Activated CD4-positive, alpha-beta T cell treated with anti-CD3 and anti-CD28 coated beads, Interleukin-2, amount 50 U/mL, for 48 hours (primary cell): ENCODE data around the gene HK3.
A peak's percentile ranks its signal among the peaks of the same experiment; 100 is the strongest.

Experiments
- DNase-seq, 2 experiments: peaks; one replicate each; pipeline ENCODE4 v3.0.0-alpha.2; 2020

HK3 gene

GRCh38 chr5:176847726-176848290, 51.3 kb downstream of the HK3 start:
- no peak for DNase-seq

GRCh38 chr5:176847148-176847547, 52.0 kb downstream of the HK3 start:
- DNase-seq: no peak

GRCh38 chr5:176846335-176847140, 52.6 kb downstream of the HK3 start:
- peak in 1 of 2 experiments; percentile 16 for DNase-seq

- no peak for DNase-seq
These were observed 53.8 kb downstream of the HK3 start for GRCh38 chr5:176845392-176845713.

- DNase-seq: no peak
These were observed 54.3 kb downstream of the HK3 start for GRCh38 chr5:176844706-176845391.

GRCh38 chr5:176844281-176844680, 54.9 kb downstream of the HK3 start:
- no peak for DNase-seq

GRCh38 chr5:176843673-176844072, 55.5 kb downstream of the HK3 start:
- no peak for DNase-seq

- DNase-seq: peak; percentile 81 to 82
These were observed 61.4 kb downstream of the HK3 start for GRCh38 chr5:176837707-176838115.

GRCh38 chr5:176836811-176837706, 62.1 kb downstream of the HK3 start:
- DNase-seq: no peak

GRCh38 chr5:176835918-176836317, 63.2 kb downstream of the HK3 start:
- no peak for DNase-seq

- no peak for DNase-seq
These were observed 65.9 kb downstream of the HK3 start for GRCh38 chr5:176833286-176833685.

- DNase-seq: no peak
These were observed 67.0 kb downstream of the HK3 start for GRCh38 chr5:176832162-176832561.

GRCh38 chr5:176831425-176831824, 67.7 kb downstream of the HK3 start:
- DNase-seq: no peak

- DNase-seq: no peak
These were observed 68.1 kb downstream of the HK3 start for GRCh38 chr5:176830995-176831423.
